Germinal center (tissue), 1 donor: ENCODE measurements around the gene MTFR1L.

Experiments
- DNase-seq: peaks from one replicate; pipeline ENCODE4 v3.0.0; 2012; ENCODE audit warnings: mixed read lengths, low spot score

The MTFR1L gene

DNA sequence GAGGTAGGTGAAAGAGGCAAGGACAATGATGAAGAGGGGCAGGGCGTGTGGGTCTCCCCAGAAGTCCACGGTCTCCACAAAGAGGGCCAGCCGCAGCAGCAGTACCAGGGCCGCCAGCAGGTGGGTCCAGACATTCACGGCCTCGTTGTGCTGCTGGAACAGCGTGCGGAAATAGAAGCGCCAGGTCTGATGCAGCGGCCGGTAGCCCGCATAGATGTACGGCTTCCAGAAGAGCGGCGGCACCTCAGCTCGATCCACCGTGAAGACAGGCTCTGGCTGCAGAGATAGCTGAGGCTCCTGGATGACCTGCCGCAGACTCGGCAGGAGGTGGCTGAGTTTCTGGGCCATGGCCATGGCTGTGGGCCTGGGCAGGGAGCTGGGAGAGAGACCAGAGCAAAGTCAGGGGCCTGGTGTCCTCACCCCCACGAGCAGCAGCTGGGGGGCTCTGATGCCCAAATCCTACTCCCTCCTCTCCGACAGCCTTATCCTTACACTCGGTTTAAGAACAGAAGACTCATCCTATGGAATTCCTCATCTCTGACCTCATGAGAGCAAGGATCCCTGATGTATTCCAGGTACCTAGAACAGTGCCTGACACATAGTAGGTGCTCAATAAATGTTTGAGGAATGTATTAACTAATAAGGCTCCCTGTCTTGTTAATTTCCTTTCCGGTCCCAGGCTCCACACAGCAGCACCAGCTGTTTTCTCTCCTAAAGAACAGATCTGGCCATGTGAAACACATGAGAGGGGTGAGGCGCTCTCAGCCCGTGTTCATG lies 43.9 kb downstream of the MTFR1L start:
- DNase-seq: no peak

DNA sequence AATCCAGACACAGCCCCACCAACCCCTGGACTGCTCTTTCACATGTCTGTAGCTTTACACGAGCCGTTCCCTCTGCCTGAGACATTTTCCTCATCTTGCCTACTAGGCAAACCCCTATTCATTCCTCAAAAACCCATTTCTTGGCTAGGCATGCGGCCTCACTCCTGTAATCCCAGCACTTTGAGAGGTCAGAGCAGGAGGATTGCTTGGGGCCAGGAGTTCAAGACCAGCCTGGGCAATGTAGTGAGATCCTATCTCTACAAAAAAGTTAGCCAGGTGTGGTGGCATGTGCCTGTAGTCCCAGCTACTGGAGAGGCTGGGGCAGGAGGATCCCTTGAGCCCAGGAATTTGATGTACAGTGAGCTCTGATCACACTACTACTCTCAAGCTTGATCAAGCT lies 44.7 kb downstream of the MTFR1L start:
- DNase-seq: no peak

DNA sequence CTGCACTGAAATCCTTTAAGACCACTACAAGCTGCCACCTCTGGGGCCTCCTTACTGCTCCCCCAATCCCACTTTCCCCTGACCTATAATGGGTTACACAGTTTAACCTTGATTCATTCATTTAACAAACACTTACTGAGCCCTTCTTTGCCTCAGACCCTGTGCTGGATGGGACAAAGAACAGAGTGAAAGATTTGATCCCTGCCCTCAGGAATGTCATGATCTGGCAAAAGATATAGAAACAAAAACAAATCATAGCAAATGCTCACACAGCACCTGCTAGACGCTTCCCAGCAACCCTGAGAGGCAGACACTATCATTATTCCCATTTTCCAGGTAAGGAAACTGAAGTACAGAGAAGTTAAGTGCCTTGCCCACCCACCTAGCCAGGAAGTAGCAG lies 46.5 kb downstream of the MTFR1L start:
- no peak for DNase-seq

DNA sequence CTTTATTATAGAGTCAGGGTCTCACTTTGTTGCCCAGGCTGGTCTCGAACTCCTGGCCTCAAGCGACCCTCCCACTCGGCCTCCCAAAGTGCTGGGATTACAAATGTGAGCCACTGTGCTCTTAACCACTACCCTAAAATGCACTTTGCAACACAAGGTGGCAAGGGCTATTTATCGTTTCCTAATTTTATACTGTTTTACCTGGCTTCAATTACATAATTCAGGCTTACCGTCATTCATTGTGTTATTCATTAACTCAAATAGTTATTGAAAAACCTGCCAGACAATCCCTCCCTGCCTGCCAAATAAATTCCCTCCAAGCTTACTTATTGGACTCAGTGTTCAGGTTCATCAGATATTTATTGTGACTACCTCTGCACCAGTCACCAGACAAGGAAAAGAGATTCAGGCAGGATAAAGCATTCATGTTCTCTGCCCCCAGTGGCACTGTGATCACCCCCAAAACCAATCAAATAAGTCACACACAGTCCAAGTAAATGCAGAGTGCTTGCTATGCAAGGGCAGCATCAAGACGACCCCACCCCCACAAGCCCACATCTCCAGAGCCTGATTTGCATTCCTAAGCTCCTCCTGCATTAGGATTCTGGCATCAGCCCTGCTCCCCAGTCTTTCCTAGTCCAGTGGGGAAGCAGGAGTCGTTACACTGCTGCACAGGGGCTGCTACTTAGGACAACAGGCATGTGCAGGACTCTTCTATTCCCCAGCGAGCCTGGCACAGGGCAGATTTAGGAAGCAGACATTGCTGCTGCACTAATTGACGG lies 47.6 kb downstream of the MTFR1L start:
- no peak for DNase-seq

DNA sequence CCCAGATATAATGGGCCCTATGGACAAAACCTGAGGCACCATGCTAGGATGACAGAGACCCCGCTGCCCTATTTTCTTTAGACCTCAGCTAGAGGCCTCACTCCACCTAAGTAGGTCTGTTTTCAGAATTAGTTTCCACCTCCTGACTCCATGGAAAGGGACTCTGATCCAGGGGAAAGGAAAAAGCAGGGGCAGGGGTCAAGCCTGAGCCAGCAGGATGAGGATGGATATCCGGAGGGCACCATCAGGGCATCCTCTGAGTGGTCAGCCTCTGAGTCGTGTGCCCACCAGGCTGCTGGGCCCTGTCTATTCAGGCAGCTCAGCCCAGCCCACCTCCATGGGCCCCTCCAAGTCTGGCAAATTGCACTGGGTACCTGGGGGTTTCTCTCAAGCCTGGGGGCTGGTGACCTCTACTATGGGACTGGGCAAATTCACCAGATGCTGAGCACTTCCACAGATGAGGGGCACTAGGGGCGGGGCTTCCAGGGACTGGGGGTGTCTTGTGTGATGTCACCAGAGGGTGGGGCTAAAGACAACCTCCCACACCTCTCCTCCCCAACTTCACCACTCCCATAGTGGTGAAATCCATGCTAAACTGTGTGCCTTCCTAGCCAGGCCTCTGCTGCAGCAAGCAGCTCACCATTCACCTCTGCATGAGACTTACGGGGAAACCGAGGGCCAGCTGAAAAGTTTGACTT lies 50.3 kb downstream of the MTFR1L start:
- DNase-seq: no peak

DNA sequence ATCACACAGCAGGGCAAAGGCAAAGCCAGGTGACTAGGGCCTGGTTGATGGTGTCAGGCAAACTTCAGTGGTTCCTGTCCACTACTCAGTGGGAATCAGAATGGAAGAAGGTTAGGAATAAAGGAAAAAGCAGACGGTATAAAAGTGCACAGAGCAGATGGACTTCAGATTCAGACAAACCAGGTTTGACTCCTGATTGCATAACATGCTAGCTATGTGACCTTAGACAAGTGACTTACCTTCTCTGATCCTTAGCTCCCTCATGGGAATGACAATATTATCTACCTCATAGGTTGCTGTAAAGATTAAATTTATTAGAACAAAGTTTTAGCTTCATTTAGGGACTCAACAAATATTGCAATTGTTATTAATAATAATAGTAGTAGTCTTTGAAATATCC lies 50.9 kb downstream of the MTFR1L start:
- no peak for DNase-seq

DNA sequence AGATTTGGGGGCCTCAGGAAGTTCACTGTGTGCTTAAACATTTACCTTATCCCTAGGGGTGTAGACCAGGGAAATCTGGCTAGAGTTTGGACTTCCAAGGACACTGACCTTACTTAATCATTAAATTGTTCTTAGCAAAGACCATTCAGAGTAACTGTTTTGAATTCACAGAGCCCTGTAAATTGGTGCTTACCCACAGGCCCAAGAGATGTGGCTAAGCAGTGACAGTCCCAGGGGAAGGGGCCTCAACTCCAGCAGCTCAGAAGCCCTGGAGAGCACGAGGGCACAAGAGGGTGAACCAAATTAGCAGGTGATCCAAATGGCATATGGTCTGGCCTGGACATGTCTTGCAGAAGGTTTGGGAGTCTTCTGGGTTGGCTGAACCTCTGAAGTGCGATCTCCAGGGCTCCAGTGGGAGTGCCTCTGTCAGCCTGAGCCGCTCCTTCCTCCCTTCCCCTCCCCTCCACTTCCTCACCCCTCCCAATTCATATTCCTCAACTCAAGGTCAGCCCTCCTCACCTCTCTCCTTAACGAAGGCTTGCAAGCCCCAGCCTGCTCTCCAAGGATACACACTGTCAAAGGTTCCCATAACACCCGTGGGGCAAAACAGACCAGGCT lies 51.4 kb downstream of the MTFR1L start:
- no peak for DNase-seq

DNA sequence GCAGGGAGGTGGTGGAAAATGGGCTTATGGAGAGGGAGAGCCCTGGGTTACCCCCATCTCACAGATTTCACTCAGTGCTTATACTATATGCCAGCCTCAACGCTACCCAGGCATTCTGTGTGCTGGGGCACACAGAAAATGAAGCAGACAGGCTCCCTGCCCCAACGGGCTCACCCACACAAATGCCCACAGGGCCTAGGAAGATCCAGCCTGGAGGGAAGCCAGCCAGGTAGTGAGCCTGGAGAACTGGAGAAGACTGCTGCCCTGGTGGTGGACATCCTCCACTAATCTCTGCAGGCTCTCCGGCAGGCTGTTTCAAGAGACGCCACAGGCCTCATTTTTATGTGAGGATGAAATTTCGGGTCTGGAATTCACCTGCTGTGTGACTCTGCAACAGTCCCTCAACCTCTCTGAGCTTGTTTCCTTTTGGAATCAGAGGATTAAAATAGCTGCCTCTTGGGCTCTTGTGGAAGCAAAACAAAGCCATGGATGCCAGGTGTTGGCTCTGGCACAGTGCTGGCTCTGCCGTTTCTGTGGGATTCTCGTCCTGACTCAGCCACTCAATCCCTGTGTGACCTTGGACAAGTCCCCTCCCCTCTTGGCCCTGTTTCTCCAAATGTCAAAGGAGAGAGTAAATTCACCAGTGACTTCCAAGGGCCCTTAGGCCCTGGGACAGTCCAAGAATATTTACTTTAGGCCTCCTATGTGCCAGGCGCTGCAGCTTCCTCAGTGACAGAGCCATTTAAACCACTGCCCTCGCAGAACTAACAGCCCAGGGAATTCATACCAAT lies 52.1 kb downstream of the MTFR1L start:
- DNase-seq: no peak

DNA sequence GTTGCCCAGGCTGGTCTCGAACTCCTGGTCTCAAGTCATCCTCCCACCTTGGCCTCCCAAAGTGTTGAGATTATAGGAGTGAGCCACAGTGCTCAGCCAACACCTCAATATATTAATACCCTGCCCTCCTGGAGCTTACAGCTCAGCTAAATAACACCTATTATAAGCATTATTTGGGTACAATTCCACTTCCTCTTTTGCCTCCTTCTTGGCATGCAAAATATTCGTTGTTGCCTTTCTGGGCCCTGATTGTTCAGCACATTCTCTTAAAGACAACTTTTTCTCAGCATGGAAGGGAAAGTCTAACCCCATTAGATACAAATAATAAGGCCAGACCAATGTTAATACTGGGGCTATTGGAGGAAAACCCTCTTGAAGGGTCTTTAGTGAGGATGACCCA lies 53.0 kb downstream of the MTFR1L start:
- peak; percentile 32 for DNase-seq

DNA sequence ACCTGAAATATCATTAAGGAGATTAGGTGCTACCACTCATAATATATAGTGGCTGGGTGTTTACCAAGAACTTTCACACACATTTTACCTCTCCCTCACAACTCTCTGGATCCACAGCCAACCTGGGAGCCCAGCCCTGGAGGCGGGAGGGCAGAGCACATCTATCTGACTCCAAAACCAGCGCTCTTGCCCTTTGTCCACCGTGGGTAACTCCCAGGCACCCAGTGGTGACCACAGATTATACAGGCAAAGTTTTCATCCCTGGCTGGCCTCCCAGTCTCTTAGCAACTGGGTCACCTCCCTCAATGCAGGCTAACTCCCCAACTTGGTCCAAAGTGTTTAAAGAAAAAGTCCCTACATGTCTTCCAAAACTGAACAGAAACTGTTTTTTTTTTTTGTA lies 53.4 kb downstream of the MTFR1L start:
- no peak for DNase-seq

DNA sequence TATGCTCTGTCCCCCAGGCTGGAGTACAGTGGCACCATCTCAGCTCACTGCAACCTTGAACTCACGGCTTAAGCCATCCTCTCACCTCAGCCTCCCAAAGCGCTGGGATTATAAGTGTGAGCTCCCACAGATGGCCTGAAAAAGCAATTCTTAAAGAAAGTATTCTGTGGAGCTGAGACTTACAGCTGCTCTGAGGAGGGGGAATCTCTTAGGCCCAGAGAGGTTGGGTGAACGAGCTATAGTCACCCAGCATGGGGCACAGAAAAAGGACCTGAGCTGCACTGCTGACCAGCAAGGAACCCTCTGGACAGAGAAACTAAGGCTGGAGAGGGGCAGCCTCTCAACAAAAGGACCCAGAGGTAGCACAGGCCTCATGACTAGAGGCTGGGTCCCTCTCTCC lies 54.5 kb downstream of the MTFR1L start:
- no peak for DNase-seq

DNA sequence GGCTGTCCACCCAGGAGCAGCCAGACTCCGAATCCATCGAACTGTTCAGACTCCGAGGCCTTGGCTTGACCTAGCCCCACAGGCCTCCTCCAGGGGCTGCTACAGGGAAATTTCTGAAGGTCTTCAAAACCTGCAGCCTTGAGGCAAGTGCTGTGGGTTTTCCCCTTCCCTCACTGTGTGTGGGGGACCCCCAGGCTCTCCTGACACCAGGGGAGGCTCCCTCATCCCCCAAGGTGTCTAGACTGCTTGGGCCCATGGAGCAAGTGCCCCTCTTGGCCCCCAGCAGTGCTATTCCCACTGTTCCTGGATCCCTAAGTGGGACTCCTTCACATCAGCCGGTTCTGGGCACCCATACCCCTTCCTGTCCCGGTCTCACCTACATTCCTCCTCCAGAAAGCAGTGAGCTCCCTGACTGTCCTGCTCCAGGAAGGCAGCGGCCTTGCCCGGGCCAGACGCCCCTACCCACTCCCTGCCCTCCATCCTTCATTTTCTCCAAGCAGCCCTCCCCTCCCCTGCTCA lies 54.9 kb downstream of the MTFR1L start:
- no peak for DNase-seq

DNA sequence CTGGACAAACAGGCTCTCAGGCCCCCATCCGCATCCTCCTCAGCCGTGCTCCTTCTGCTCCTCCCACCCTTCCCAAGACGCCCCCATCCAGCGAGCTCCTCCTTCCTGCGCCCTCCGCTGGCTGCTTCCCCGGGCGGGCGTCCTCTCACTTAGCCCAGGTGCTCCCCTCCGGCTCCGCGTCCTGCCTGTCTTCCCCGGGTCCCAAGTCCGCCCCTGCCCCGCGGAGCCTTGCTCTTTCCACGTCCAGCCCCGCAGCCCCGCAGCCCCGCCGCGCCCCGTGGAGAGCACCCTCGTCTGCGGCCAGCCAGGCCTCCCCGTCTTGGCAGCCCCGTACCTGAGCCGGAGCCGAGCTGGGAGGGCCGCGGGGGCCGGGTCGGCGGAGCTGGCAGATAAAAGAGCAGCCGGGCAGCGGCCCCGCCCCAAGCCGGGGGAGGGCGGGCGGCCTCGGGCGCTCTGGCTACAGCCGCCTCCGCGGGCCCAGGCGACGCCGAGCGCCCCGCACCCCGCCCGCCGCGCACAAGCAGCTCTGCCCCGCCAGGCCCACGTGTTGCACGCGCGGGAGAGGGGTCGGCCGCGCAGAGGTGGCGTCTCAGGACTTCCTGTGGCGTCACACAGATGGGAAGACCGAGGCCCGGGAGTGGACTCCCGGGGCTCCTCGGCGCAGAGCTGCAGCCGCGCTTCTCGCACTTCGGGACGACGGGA lies 55.6 kb downstream of the MTFR1L start, which contains the start of gene PAQR7:
Gene PAQR7 (minus strand): TSS at position 555 of the 702 bp plus-strand sequence. CDS start 11,869 bp downstream, outside the sequence.
- peak; percentile 66 for DNase-seq

DNA sequence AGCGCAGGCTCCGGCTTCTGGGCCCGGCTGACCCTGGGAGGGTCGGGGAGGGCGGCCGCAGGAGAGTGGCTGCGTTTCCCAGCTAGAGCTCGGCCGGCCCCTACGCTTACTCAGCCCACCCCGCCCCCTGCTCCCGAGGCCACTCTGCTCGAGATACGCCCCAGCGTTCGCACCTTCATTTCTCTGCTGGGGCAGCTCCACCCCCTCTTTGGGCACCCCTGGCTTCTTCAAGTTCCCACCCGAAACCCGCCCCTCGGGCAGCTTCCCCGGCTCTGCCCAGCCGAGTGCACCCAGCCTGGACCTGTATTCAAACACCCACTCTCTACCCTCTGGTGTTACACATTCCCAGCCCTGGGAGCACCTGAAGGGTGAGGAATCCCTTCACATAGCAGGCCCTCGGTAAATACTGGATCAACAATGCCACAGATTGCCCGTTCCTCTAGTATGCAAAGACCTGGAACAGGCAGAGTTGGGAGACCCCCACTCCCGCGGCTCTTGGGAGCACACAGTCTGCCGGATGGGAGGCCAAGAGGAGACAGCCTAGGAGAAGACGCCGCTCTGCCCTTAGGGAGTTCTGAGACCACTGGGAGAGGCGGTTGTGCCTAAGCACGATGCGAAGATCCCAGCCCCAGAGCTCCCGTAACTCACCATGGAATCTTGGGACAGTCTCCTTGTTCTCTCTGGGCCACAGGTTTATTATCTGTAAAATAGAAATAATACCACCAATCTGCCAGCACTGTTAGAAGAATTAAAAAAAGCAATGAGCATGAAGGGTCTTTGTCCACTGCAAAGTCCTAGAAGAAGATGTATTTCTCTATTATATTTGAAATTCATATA lies 56.3 kb downstream of the MTFR1L start:
- DNase-seq: no peak

DNA sequence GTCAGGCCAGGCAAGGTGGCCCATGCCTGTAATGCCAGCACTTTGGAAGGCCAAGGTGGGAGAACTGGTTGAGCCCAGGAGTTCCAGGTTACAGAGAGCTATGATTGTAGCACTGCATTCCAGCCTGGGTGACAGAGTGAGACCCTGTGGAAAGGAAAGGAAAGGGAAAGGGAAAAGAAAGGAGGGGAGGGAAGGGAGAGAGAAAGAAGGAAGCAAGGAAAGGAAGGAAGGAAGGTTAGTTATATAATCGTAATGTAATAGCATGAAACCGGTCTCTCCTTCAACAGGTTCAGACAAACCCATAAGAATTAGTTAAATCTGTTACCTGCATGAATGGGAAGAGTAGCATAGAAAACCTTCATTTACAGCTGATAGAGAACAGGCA lies 56.9 kb downstream of the MTFR1L start:
- no peak for DNase-seq

DNA sequence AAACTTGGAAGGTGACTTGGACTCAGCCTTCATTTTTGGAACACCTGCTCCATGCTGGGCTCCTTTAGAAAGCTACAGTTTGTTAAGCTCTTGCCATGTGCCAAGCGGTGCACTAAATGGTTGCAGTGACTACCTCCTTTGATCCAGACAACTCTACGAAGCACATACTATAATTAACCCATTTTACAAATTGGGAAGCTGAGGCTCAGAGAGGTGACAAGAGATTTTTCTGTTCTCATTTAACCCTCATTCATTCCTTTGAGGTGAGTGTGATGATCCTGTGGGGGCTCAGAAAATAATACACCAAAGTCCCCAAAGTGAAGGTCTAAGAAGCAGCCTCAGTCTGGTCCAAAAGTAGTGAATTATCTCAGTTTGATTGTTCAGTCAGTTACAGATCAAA lies 57.4 kb downstream of the MTFR1L start:
- DNase-seq: no peak

DNA sequence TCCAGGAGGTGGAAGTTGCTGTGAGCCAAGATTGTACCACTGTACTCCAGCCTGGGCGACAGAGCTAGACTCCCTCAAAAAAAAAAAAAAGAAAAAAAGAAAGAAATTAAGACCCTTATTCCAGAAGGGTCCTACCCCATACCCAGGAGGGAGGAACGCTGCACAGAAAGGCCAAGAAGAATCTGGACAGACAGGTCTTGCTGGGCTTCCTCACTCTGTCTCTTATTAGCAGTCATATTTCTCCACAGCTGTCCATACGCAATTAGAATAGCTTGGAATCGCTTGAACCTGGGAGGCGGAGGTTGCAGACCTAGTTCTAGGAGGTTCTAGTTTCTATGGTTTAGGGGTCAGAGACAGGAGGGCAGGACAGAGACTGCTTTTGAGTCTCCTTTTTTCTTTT lies 58.9 kb downstream of the MTFR1L start:
- DNase-seq: no peak

DNA sequence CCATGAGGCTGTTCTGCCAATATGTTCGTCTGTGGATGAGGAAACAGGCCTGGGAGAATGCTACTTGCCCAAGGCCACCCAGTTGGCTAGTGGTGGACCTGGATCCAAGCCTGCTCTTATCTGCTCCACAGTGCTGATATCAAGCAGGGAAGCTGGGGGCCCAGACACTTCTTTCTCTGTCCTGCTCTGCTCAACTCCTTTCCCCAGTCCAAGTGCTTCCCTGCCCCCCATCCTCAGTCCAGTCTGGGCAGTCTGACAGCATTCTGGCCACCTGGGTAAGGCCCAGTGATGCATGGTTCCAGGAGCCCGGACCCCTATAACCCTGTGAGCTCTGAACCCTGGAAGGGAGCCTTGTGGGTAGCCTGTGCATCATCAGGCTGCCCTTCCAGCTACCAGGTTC lies 59.9 kb downstream of the MTFR1L start:
- DNase-seq: no peak

DNA sequence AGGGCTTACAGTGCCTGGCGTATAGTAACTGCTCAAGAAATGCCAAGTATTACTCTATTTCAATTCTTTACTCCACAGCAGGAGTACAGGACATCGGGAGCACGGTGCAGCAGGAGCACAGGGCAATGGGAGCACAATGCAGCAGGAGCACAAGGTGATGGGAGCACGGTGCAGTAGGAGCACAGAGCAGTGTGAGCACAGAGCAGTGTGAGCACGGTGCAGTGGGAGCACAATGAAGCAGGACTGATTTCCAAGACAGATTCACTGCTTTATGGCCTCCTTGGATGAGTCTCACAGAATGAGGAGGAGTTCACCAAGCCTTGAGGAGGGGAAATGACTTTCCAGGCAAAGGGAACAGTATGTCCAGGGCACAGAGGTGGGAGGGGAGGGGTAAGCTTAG lies 60.8 kb downstream of the MTFR1L start:
- DNase-seq: no peak

DNA sequence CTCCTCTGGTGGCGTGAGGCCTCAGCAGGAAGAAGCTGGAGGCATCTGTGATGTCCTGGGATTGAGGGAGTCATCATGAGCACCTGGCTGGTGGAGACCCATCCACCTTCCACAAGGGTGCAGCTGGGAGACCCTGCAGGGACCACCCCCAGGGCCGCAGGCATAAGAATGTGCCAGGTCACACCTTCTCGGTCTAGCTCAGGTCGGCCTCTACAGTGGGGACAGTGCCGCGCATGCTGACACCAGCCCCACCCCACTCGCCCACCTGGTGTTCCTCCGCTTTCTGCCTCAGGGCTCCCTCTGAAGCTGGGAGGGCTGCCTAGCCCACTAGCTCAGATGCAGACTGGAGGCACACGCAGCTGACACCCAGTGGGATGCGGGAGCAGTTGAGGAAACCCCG lies 61.5 kb downstream of the MTFR1L start:
- no peak for DNase-seq
